ENCODE results near the gene RAPGEF3. TPM values are rescaled to one million over a fixed set of nuclear protein-coding genes. Genes with fewer than 3 reads are reported as not detected.
A peak's percentile ranks its signal among the peaks of the same experiment; 100 is the strongest.

Gene RAPGEF3
- total RNA-seq, 1 experiment from 2014 or later = 1.1 TPM

DNA sequence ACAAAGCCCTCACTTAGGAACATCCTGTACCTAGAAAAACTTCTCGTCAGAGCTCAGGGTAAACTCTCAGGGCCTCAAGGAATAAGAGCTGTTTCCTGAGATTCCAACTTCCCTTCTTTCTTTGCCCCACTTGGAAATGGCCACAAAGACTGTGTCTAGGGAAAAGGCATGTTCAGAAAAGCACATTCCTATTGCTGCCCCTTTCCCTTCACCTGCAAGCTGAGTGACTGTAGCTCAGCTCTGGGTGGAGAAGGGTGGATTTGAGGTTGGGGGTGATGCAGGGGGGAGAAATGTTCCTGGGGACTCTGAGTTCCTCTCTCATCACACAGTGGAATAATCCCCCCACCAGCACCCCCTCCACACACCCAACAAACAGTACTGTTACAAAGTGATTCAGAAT is 40.1 kb downstream of the RAPGEF3 start:
- in situ Hi-C loops (cut with HindIII; ENCODE audit: low pct_unique_long_range_greater_than_20kb, low sequenced_read_pairs) = no loop called here
- DNase-seq (ENCODE audit: low read depth, low spot score) = no peak

DNA sequence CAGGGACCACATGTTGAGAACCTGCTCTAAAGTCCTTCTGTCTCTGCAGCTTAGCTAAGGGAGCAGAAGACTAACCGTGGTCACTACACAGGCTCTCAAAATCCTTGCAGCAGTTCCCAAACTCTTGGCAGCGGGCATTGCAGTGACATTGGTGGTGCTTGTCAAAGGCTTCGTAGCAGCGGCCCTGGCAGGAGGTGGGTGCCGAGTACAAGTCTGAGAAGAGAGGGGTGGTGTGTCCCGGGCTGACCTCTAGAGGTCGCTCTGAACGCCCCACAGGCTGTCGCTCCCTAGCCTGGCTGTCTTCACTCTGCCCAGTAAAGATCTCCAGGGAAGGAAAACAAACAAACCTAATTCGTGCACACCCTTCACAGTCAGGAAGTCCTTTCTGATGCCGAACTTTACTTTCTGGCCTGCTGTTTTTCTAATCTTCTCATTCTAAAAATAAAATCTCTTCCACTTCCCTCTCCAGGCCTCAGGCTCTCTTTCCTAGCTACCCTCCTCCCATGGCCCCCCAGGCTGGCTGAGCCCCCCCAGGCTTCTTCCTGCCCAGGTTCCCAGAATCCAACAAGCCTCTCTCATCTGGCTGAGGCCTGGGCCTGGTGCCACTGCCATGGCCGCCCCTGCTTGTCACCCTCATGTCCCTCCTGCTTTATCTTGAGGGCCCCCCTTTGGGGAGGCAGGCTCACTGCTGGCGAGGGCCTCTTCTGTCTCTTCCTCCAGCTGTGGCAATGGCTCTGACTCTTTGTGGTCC is 41.1 kb downstream of the RAPGEF3 start:
- DNase-seq (ENCODE audit: low read depth, low spot score) = peak; percentile 83
- in situ Hi-C loops (cut with HindIII; ENCODE audit: low pct_unique_long_range_greater_than_20kb, low sequenced_read_pairs) = no loop called here

DNA sequence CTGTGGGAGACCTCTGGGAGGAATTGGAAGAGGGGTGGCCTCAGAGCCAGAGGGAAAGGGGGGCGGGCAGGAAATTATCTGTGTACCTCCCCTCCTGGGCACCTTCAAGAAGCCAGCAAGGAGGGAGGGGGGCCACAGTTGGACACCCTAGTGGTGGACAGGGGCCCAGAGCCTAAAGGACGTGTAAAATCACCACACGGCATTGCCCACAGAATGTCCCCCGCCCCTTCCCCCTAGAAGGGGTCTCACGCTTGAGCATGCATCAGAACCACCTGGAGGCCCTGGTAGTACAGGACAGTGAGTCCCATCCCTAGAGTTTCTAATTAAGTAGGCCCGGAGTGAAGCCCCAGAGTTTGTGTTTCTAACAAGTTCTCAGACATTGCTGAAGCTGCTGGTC is 41.6 kb downstream of the RAPGEF3 start:
- in situ Hi-C loops (cut with HindIII; ENCODE audit: low pct_unique_long_range_greater_than_20kb, low sequenced_read_pairs) = no loop called here
- DNase-seq (ENCODE audit: low read depth, low spot score) = no peak

DNA sequence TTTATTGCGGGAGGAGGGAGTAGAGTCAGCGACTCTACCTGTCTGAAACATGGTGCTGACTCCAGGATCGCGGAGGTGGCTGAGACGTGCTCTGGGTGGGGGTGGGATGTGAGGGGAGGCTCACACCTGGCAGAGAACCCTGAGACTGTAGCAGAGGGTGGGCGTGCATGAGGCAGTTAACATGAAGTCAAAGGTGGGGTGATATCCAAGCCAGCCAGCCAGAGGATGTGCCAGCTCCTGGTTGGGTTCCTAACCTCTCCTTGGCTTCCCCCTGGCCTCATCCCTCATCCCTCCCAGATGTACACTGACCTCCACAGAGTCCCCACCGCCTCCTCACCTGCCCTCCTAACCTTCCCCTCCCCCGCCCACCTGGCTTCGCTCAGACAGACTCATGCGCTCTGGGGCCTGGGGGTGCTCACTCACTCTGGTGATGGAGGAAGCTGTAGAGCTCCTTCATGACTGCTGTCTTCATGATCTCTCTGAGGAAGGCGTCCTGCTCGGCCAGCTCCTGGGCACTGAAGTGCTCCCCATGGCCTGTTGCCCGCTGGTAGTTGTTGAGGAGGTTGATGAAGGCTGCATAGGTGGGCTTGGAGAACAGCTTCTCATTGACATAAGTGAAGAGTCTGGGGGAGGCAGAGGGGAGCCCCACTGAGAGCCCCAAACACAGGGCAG is 42.7 kb downstream of the RAPGEF3 start:
- DNase-seq (ENCODE audit: low read depth, low spot score) = no peak
- in situ Hi-C loops (cut with HindIII; ENCODE audit: low pct_unique_long_range_greater_than_20kb, low sequenced_read_pairs) = no loop called here

DNA sequence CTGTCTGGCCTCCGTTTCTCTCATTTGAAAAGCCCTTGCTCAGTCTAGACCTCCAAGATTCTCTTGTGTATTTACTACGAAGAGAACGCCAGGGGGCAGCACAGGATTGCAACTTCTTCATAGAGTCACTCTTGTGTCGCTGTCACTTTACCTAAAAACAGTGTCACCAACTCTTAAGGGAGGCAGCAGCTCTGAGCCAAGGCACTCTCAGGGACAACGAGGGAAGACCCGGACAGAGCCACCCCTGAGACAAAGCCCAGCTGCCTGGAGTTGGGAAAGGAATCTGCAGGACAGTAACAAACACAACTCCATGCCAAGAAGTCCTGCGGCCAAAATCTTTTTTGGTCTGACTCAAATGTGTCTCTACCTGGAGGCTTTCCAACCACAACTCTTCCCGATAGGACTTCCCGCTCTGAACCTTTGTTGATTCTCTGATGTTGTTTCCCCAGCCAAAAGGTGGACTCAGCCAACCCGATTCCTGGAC is 43.2 kb downstream of the RAPGEF3 start:
- DNase-seq (ENCODE audit: low read depth, low spot score) = peak; percentile 79
- in situ Hi-C loops (cut with HindIII; ENCODE audit: low pct_unique_long_range_greater_than_20kb, low sequenced_read_pairs) = no loop called here

DNA sequence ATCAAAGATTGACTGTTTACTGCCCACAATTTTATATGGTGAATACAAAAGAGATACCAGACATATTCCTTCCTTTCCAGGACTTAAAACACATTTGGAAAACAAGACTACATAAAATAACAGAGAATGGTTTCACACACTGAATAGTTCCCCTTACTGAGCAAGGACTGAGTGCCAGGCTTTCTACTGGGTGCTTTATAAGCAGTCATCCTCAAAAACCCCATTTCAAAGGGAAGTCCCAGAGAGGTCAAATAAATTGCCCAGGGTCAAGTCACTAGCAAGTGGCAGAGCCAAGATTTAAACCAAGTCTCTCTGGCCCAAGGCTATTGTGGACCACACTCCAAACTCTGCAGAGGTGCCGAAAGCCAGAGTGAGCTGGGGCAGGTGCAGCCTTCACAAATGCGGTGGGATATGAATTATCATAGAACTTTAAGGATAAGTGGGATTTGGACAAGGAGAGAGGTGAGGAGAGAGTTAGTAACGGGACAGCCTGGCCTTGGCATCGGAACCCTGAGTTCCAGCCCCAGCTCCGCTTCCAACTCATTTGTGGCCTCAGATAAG is 43.8 kb downstream of the RAPGEF3 start:
- in situ Hi-C loops (cut with HindIII; ENCODE audit: low pct_unique_long_range_greater_than_20kb, low sequenced_read_pairs) = no loop called here

DNA sequence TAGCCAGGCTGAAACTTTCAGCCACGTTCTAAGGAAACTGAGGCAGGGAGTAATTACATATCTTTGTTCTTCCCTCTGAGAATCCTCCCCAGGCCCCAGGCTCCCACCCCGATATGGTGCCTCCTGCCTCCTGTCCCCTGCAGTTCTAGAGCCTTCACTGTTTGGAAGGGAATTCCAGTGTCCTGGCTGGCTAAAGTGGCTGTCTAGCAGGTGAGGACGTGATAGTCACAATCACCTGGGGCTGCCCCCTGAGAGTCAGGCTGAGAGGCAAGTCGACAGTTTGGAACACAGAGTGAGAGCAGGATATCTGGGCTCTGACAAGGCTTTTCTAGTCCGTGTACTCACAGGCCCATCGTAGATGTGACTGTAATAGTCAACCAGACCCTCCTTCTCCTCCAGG is 46.5 kb downstream of the RAPGEF3 start:
- in situ Hi-C loops (cut with HindIII; ENCODE audit: low pct_unique_long_range_greater_than_20kb, low sequenced_read_pairs) = no loop called here
- DNase-seq (ENCODE audit: low read depth, low spot score) = no peak

More for the DNA sequence above, 43.8 kb downstream of the RAPGEF3 start:
- no peak for DNase-seq (ENCODE audit: low read depth, low spot score)

DNA sequence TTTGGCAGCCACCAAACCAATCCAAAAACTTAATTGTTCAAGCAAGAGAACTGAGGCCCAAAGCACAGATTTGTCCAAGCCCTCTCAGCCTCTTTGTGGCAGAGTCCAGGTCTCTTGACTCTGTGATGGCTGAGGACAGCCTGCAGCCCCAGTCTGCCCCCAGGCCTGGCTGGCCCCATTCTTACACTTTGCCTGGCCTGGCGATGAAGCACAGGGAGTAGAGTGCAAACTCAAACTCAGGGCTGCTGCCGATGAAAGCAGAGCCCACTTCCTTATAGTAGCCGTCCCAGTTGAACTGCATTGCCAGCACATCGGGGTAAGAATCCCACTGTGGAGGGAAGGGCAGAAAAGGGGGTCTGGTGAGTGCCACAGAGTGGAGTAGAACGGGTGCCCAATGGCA is 47.2 kb downstream of the RAPGEF3 start:
- no peak for DNase-seq (ENCODE audit: low read depth, low spot score)
- in situ Hi-C loops (cut with HindIII; ENCODE audit: low pct_unique_long_range_greater_than_20kb, low sequenced_read_pairs) = no loop called here

DNA sequence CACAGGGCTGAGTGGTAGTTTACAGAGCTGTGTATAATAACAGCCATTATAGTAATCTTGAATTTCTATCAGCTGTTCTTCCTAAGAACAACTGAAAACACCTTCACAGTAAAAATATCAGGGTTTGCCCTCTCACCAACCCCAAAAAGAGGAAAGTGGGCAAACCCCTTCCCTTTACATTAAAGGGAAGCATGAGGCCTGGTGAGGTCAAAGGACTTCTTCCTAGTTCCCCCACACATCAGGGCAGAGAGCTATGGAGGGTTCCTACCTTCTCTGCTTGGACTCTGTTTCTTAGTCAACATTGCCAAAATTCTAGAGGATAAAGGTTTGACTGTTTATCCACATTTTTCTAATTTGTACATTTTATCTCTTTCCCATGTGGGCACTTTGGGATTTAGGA is 48.4 kb downstream of the RAPGEF3 start:
- in situ Hi-C loops (cut with HindIII; ENCODE audit: low pct_unique_long_range_greater_than_20kb, low sequenced_read_pairs) = no loop called here
- no peak for DNase-seq (ENCODE audit: low read depth, low spot score)

DNA sequence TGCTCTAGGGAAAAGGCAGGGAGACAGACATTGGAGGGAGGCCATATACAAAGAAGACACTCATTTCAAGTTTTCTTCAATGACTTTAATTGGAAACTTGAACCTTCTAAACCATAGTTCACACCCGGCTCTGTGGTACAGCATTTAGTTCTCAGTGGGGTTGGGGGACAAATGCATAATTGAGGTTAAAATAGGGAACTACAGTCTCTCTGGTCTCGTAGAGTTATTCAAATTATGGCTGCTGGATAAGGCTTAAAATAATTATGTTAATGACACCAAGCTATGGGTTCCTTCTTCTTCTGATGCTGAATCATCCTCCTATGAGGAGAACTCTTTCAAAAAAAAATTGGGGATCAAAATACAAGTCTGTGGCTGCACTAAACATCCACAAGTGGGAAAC is 49.0 kb downstream of the RAPGEF3 start:
- no peak for DNase-seq (ENCODE audit: low read depth, low spot score)
- in situ Hi-C loops (cut with HindIII; ENCODE audit: low pct_unique_long_range_greater_than_20kb, low sequenced_read_pairs) = no loop called here

DNA sequence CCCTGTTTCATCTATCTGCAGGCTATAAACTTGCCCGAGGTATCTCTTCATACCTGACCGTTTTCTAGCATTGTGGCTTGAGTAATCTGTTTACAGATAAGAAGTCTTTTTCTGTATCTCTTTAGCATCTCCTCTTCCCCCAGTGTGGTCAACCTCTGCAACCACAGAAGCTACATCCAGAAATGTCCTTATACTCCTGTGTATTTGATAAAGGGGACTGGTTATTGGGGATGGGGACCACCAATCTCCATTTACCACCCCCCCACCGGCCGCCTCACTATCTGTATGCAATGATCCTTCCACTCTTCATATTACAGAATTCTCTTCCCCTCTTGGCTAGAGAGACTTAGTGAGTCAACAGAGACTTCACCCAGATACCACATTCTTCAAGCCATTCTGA is 49.4 kb downstream of the RAPGEF3 start:
- DNase-seq (ENCODE audit: low read depth, low spot score) = no peak
- in situ Hi-C loops (cut with HindIII; ENCODE audit: low pct_unique_long_range_greater_than_20kb, low sequenced_read_pairs) = no loop called here

DNA sequence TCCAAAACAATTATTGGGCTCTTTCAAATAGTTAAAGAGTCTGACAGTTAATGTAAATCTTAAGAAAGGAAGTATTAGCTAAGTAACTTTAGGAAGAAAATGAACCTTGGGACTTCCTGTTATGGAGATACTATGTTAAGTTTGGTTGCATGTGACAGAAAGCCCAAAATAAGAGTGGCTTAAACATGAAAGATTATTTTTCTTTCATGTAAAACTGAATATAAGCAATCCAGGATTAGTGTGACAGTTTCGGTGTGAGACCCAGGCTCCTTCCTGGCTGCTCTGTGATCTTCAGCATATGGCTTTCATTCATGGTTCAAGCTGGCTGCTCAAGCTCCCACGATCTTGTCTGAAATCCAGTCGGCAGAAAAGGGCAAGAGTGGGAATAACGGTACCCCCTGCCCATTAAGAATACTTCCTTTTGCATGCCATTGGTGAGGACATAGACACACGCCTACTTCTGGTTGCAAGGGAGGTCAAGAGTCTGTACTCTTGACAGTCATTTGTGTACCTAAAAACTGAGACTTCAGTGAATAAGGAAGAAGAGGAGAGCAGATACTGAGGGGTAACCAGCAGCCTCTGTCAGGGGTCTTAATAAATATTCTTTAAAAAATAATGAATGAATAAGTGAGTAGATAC is 50.7 kb downstream of the RAPGEF3 start:
- in situ Hi-C loops (cut with HindIII; ENCODE audit: low pct_unique_long_range_greater_than_20kb, low sequenced_read_pairs) = no loop called here
- DNase-seq (ENCODE audit: low read depth, low spot score) = no peak

DNA sequence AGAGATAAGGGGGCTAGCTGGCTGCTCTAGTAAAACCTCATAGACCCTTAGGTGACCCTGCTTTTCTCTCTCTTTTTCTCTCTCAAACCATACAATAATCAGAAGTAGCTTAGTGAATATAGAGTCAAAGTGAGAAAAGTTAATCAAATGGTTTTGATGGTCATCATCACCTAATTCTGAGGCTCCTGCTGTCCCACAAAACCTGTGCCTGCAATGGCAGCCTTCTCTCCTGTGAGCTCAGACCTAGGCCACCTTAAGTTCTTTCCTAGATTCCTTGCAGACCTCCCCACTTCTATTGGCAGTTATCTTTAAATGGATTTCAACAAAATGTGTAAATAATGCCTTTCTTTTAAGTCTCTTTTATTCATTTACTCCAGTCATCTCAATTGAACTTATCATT is 51.3 kb downstream of the RAPGEF3 start:
- in situ Hi-C loops (cut with HindIII; ENCODE audit: low pct_unique_long_range_greater_than_20kb, low sequenced_read_pairs) = no loop called here

DNA sequence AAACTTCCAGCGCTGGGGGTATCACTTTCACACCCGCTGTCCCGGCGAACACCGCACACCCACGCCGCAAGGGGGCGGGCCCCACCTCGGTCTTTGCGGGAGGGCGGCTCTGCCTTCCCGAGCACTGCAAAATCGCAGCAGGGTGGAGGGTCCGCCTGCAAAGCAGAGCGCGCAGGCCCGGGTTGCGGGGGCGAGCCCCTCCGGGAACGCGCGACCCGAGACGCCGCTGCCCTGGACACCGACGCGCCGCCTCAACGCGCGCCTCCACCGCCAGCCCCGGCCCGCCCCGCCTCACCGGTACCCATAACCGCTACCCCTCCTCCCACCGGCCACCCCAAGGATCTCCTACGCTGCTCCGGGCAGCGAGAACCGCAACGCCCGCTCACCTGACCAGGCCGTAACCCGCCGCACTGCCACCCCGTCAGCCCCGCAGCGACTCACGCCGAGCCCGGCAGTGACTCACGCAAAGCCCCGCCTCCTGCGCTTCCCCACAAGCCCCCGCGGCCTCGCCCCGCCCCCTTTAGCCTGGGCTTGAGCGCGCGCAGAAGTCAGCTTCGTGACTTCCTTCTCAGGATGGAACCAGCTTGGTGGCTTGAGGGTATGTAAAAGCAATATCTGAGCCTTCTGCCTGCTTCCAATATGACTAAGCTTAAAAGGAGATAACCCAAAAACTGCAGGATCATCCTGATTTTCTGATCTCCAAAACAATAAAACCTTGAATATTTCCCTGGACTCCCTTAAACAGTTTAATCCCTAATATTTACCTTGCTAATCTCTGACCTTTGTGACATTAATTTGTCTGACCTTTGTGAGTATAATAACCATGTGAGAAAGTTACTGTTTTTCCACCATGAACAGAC is 52.9 kb downstream of the RAPGEF3 start, which contains the start of gene RPAP3:
Gene RPAP3 (minus strand): TSS at position 465 of the 860 bp plus-strand sequence. CDS start 3,190 bp downstream, outside the sequence.
- DNase-seq (ENCODE audit: low read depth, low spot score) = peak; percentile 93
- in situ Hi-C loops (cut with HindIII; ENCODE audit: low pct_unique_long_range_greater_than_20kb, low sequenced_read_pairs) = no loop called here

More for the DNA sequence above, 51.3 kb downstream of the RAPGEF3 start:
- DNase-seq (ENCODE audit: low read depth, low spot score) = no peak

DNA sequence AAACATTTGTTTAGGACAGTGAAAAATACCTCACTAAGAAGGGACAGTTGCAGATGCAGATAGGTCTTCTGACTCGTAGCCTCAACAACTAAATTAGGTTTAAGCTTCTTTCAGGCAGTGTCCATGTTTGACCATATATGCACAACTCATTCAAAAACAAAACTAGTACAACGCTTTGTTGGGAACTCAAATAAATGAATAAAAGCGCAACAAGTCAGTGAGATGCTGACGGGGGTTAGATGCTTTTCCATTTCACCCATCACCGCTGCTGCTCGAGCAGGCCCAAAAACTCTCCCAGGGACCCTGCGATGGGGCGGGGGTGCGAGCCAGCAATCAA is 53.5 kb downstream of the RAPGEF3 start:
- in situ Hi-C loops (cut with HindIII; ENCODE audit: low pct_unique_long_range_greater_than_20kb, low sequenced_read_pairs) = no loop called here

DNA sequence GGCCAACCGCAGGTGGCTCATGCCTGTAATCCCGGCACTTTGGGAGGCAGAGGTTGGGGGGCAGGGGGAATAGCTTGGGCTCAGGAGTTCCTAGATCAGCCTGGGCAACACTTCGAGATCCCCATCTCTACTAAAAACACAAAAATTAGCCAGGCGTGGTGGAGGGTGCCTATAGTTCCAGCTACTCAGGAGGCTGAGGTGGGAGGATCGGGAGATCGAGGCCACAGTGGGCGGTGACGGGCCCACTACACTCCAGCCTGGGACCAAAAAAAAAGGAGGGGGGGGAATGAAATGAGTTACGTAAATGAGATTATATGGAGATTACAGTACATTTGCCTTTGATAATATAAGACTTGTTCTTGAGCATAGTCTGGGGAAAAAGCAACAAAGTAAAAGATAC is 54.0 kb downstream of the RAPGEF3 start:
- DNase-seq (ENCODE audit: low read depth, low spot score) = no peak
- in situ Hi-C loops (cut with HindIII; ENCODE audit: low pct_unique_long_range_greater_than_20kb, low sequenced_read_pairs) = no loop called here

More for the DNA sequence above, 53.5 kb downstream of the RAPGEF3 start:
- no peak for DNase-seq (ENCODE audit: low read depth, low spot score)

DNA sequence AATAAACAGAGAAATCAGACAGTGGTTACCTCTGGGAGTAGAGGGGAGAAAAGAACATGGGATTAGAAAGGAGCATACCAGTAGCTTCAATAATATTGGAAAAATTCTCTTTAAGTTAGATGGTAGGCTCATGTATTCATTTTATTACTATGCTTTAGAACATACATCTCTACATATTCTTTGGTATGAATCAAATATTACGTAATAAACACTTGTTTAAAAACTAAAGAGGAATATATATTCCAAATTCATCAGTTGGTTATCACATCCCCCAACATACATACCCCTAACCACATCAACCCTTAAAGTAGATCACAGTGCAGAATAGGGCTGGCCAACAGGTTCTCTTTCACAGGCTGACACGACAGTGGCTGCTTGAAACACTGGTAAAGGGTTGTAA is 58.4 kb downstream of the RAPGEF3 start:
- in situ Hi-C loops (cut with HindIII; ENCODE audit: low pct_unique_long_range_greater_than_20kb, low sequenced_read_pairs) = no loop called here

More for the DNA sequence above, 58.4 kb downstream of the RAPGEF3 start:
- no peak for DNase-seq (ENCODE audit: low read depth, low spot score)

All from SK-MEL-5 (cell line).